Measurements from ENCODE around the gene TERT.
A peak's percentile ranks its signal among the peaks of the same experiment; 100 is the strongest.

TERT gene

DNA sequence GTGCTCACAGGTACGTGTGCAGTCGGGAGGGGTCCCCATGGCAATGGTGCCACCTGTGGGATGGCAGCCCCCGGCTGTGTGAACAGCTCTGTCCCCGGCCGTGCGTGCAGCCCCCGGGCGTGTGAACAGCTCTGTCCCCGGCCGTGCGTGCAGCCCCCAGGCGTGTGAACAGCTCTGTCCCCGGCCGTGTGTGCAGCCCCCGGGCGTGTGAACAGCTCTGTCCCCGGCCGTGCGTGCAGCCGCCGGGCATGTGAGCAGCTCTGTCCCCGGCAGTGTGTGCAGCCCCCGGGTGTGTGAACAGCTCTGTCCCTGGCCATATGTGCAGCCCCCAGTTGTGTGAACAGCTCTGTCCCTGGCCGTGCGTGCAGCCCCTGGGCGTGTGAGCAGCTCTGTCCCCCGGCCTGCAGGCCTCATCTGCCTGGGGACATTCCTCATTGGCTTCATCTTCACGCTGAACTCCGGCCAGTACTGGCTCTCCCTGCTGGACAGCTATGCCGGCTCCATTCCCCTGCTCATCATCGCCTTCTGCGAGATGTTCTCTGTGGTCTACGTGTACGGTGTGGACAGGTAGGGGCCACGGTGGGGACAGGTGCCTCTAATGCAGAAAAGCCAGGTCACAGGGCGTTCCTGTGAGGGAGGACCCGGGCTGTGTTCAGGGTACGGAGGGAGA, 75.6 kb downstream of the TERT start:
- DNase-seq (ENCODE audit: low spot score) = no peak

DNA sequence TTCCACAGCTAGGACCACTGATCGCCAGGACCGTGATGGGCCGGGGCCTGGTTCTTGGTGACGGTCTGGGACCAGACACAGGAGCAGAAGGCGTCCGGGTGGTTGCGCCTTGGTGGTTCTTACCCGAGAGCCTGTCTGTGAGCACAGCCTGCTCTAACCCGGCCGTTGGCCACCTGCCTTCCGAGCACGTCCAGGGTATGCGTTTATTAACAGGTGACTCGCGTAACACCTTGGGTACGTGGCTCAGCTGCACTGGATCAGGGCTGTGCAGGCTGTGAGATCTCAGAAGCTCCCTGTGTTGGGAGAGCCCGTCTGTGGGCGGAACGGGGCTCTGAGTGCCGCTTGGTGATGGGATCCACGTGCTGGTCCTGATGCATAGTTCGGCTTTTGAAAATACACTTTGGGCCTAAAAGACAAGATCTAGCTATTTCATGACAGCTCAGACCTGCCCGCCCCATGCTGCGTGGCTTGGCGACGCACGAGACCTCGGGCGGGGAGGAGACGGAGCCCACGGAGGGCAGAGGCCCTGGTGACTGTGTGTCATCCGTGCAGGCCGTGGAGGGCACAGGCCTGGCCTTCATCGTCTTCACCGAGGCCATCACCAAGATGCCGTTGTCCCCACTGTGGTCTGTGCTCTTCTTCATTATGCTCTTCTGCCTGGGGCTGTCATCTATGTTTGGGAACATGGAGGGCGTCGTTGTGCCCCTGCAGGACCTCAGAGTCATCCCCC, 76.4 kb downstream of the TERT start:
- no peak for DNase-seq (ENCODE audit: low spot score)

DNA sequence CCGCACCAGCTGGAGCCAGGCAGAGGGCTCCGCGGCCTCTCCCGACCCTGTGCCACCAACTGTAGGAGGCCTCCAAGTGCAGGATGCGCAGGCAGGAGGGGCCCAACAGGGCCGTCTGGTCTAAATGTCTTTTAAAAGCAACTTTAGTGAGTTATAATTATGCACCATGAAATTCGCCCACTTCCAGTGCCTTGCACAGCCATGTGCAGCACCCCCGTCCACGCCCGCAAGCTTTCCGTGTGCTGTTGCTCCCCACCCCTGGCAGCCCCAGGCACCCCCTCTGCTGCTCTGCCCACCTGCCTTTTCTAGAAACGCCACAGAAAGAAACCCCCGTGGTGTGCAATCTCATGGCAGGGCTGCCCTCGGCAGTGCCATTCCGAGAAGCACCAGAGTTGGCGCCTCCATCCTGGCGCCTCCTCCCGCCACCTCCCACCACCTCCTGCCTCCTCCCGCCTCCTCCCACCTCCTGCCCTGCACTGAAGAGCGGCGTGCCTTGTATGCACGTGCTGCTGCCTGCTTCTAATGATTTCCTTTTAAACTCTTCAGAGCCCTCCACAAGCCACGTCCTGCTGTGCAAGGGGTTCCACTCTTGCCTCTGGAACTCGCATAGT, 77.2 kb downstream of the TERT start:
- DNase-seq (ENCODE audit: low spot score) = no peak

DNA sequence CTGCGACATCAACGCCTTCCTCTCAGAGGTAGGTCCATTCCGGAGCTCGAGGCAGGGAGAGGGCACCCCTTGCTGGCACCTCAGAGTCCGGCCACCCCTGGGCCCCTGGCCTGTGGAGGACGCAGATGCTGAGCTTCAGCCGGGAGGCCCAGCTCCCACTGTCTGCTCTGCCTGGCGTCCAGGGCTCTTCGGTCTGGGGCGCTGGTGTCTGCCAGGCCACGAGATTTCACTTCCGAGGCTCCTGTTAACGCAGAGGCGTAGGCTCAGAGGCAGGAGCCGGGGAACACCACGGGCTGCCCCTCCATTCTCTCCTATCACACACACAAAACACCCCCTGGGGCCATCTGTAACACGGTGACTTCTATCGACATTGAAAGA, 78.0 kb downstream of the TERT start:
- no peak for DNase-seq (ENCODE audit: low spot score)

GRCh38 chr5:1216211-1216917, 78.5 kb downstream of the TERT start:
- DNase-seq (ENCODE audit: low spot score) = no peak

DNA sequence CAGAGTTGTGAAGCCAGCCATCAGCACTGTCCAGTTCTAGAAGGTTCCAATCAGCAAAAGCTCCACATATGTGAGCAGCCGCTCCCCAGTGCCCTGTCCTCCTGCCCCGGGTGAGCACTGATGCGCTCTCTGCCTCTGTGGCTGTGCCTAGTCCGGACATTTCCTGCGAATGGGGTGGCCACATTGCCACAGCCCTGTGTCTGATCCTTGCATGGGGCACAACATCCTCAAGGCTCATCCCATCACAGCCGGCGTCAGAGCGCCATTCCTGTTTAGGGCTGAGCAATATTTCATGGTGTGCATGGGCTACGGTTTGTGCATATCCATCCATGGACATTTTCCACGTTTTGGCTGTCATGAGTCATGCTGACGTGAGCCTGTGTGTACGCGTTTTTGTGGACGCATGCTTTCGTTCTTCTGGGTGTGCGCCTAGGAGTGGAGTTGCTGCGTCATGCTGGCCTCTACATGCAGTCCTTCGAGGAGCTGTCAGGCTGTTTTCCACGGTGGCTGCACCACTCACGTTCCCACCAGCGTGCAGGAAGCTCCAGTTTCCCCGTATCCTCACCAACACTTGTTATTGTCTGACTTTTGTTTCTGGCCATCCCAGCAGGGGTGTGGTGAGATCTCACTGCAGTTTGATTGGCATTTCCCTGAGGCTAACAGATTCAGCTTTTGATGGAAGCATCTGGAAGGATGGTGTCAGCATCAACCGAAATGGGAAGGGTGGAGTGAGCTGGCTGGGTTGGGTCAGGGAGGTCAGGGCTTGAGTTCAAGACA, 79.4 kb downstream of the TERT start:
- DNase-seq (ENCODE audit: low spot score) = no peak

GRCh38 chr5:1214936-1215220, 80.0 kb downstream of the TERT start:
- DNase-seq (ENCODE audit: low spot score) = no peak

GRCh38 chr5:1214163-1214935, 80.5 kb downstream of the TERT start:
- no peak for DNase-seq (ENCODE audit: low spot score)

DNA sequence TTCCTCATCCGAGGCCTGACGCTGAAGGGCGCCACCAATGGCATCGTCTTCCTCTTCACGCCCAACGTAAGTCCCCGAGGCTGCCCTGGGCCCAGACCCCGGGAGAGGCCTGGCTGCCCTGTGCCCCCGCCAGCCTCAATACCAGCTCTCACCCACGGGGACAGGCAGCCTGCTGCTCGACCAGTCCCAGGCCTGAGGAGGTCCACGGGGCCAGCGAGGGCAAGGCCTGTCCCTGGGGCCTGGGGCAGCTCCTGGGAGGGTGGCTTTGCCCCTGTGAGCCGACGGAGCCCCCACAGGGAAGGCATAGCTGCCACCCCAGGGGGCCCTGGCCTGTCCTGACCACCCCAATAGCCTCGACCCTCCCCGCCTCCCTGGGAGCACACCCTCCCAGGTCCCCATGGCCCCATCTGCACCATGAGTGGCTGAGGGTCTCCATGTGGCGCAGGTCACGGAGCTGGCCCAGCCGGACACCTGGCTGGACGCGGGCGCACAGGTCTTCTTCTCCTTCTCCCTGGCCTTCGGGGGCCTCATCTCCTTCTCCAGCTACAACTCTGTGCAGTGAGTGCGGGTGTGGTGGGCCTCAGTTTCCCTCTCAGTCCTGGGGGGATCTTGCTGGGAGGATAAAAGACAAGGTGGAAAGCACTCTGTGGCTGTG, 81.2 kb downstream of the TERT start:
- no peak for DNase-seq (ENCODE audit: low spot score)

DNA sequence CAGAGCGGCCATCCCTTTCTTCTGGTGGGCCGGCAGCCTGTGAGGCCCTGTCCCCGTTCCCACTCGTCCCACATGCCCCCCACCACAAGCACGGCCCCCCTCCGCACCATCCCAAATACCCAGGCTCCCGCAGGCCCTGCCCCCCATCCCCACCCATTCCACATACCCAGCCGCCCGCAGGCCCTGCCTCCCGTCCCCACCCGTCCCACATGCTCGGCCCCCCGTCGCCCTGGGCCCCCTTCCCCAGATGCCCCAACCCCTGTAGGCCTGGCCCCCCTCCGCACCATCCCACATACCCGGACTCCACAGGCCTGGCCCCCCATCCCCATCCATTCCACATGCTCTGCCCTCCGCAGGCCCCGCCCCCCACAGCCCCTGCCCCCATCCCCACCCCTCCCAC, 82.0 kb downstream of the TERT start:
- no peak for DNase-seq (ENCODE audit: low spot score)

- no peak for DNase-seq (ENCODE audit: low spot score)
Observed at GRCh38 chr5:1212271-1212670, 82.6 kb downstream of the TERT start.

DNA sequence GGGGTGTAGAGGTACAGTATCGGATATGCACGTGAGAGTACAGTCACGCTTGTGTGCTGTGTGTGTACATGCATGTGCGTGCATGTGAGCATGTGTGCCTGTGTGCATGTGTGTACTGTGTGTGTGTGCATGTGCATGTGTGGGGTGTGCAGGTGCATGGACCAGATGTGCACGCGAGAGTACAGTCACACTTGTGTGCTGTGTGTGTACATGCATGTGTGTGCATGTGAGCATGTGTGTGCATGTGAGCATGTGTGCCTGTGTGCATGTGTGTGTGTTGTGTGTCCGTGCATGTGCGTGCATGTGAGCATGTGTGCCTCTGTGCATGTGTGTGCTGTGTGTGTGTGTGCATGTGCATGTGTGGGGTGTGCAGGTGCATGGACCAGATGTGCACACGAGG, 83.2 kb downstream of the TERT start:
- no peak for DNase-seq (ENCODE audit: low spot score)

GRCh38 chr5:1210832-1211251, 84.0 kb downstream of the TERT start:
- DNase-seq (ENCODE audit: low spot score) = no peak

DNA sequence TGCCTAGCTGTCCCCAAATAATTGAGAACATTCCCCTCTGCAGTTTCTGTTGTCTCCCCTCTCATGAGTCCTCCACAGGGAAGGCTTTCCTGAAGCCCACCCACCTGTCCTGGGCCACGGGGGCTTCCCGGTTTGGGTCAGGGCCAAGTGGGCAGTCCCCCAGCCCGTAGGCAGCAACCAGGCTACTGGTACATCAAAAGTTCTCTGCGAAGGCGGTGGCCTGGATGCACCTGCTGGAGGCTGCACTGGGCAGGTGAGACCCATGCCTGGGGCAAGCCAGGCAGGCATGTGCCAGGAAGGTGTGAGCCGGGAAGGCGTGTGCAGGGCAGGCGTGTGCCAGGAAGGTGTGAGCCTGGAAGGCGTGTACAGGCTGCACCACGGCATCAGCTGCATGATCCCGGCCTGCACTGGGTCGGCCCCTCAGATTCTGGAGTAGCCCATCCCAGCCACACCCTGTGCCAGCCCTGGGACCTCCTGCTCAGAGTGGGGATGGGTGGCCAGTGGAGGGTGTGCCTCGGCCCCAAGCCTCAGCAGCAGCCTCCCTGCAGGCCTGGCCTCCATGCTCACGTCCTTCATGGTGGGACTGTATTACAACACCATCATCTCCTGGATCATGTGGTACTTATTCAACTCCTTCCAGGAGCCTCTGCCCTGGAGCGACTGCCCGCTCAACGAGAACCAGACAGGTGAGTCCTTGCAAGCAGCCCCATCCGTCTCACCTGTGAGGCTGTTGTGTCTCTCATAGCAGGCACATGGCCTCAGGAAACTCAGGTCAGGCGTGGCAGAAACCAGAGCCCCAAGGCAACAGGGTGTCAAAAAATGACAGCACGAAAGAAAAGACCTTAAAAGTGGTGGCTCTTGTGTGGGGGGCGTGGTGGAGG, 84.7 kb downstream of the TERT start:
- no peak for DNase-seq (ENCODE audit: low spot score)

- no peak for DNase-seq (ENCODE audit: low spot score)
Observed at GRCh38 chr5:1209489-1209852, 85.4 kb downstream of the TERT start.

DNA sequence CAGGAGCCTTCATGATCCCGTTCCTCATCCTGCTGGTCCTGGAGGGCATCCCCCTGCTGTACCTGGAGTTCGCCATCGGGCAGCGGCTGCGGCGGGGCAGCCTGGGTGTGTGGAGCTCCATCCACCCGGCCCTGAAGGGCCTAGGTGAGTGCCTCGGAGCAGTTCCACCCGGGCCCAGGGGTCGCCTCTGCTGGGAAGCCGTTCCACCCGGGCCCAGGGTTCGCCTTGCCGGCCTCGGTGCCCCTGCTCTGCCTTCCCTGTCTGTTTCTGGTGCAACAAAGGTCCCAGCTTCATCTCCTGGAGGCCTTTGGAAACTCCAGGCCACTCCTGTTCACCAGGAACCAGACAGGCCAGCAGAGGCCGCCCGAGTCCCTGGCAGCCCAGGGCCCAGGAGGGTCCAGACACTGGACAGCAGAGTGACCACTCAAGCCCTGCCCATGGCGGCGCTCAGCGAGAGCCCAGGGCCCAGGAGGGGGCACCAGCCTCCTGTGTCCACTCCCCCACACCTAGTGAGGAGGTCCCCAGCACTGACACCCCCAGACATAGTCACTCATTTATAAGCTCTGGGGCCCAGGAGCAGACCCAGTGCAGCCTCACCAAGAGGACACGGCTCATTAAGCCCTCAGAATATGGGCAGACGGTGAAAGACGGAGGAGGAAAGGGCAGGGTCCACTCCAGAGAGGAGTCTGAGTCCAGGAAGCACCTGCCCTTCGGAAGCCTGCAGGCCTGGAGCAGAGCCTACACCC, 86.0 kb downstream of the TERT start:
- DNase-seq (ENCODE audit: low spot score) = no peak

- peak; percentile 31 for DNase-seq (ENCODE audit: low spot score)
Observed at GRCh38 chr5:1208221-1208742, 86.6 kb downstream of the TERT start.

GRCh38 chr5:1207555-1207954, 87.3 kb downstream of the TERT start:
- DNase-seq (ENCODE audit: low spot score) = peak; percentile 85

Measured in SW480 (cell line).